Peyer's patch (tissue), 4 donors: Measurements from ENCODE around the gene C2orf81.

Source experiments
- POLR2A ChIP-seq, 2 donors: fragments of 450-650 bp; IDR thresholded peaks; one replicate each; pipeline ENCODE4 v1.5.1; 2017; ENCODE audit warnings: antibody characterized with exemption in 2 of 2, mild to moderate bottlenecking in 2 of 2, moderate library complexity in 2 of 2
- TF ChIP-seq, protein P1 (sequence below), 6 experiments: fragments of 450-650 bp in 4 of 6; fragments of 200-600 bp in 2 of 6; sonication (generic) in 1 of 6; IDR thresholded peaks; one replicate each; pipeline ENCODE4 v1.5.1; 2017 to 2019; ENCODE audit warnings: antibody characterized with exemption in 6 of 6, mild to moderate bottlenecking in 3 of 6, moderate library complexity in 1 of 6

DNA sequence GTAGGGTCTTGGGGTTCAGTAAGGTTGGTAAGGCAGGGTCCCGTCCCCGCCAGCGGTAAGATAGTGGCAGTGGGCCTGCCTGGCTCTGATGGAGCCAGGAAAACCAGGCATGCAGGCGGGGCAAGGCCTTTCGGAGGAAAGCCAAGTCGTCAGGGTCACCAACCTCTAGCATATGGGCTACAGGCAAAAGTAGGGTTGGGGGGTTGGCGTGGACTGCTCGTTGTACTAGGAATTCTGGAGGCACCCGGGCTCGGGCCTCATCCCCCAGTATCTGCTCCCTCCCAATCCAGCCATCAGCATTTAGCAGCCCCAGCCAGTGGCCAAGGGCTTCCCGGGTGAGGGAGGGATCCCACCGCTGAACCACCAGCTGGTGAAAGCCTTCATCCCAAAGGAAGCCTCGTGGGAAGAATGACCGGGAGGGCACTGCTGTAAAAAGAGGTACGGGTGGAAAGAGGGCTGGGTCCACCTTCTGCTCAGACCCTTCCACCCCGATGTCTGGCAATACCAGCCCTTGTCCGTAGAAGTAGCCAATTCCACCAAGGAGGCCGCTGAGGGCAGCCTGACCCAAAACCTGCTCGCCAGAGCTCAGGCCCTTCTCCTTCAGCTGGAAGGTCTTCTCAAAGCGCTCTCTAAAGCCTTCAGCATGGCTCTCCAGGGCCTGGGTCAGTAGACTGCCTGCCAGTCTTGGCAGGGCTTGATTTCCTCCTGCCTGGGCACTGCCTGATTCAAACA is 40.8 kb upstream of the C2orf81 start:
- TF ChIP-seq POLR2A (IDR thresholded peaks at IDR 0.05), result no peak
- TF ChIP-seq, protein P1, sequence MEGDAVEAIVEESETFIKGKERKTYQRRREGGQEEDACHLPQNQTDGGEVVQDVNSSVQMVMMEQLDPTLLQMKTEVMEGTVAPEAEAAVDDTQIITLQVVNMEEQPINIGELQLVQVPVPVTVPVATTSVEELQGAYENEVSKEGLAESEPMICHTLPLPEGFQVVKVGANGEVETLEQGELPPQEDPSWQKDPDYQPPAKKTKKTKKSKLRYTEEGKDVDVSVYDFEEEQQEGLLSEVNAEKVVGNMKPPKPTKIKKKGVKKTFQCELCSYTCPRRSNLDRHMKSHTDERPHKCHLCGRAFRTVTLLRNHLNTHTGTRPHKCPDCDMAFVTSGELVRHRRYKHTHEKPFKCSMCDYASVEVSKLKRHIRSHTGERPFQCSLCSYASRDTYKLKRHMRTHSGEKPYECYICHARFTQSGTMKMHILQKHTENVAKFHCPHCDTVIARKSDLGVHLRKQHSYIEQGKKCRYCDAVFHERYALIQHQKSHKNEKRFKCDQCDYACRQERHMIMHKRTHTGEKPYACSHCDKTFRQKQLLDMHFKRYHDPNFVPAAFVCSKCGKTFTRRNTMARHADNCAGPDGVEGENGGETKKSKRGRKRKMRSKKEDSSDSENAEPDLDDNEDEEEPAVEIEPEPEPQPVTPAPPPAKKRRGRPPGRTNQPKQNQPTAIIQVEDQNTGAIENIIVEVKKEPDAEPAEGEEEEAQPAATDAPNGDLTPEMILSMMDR (IDR thresholded peaks at IDR 0.05), result no peak
